ENCODE data around the gene TXK. TPM values are rescaled to one million over a fixed set of nuclear protein-coding genes. Genes with fewer than 3 reads are reported as not detected.

TXK gene
- total and polyA plus RNA-seq, 2 donors from 2014 or later, result 0.26 to 7.9 TPM

DNA sequence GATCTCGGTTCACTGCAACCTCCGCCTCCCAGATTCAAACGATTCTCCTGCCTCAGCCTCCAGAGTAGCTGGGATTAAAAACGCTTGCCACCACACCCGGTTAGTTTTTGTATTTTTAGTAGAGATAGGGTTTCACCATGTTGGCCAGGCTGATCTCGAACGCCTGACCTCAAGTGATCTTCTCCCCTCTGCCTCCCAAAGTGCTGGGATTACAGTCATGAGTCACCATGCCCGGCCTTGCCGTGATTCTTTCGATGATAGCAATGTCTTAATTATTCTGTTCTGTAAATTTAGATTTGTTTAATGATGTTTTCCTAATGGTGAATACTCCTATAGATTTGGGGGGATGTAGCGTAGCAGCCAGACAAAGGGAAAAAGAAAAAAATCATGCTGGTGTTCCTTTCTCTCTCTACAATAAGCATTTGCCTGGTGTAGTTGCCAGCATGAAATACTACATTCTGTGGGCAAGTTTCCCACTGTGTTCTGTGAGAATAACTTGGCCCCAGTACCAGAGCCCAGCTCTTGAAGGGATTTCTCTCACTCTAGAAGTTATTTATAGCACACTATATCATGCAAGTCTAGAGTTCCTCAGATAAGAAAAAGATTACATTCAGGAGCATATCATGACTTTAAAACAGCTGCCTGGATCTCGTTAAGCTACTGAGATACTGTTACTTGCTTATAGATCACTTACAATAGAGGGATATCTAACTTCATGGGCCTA lies 102.1 kb downstream of the TXK start:
- Histone ChIP-seq H3K27me3 (ENCODE audit: control insufficient read depth, insufficient read depth, low read length) (no peaks in the 10 kb centered on the region), H3K27ac (ENCODE audit: low read depth in 2 of 2, low read length in 2 of 2) (no peak overlapping the region), H3K36me3 (ENCODE audit: control insufficient read depth in 2 of 3, insufficient read depth in 3 of 3, low read length in 3 of 3) (no peaks in the 10 kb centered on the region), H3K9me3 (ENCODE audit: control insufficient read depth in 2 of 3, insufficient read depth in 1 of 3, low read length in 3 of 3) (no peaks in the 10 kb centered on the region), H3K4me3 (ENCODE audit: low read length in 3 of 3) (no peak overlapping the region), H3K4me1 (ENCODE audit: control insufficient read depth in 2 of 3, insufficient read depth in 2 of 3, low read depth in 1 of 3, low read length in 3 of 3) (no peaks in the 10 kb centered on the region), H3K9ac (ENCODE audit: low read length in 3 of 3) (no peak overlapping the region)
- no peak for TF ChIP-seq CTCF (IDR thresholded peaks at IDR 0.05; ENCODE audit: borderline replicate concordance, extremely low read depth, insufficient read depth)
- no peak for DNase-seq
- FAIRE-seq, result no peak
- intact Hi-C loops (cut with DNase I), result no loop called here

- Histone ChIP-seq H3K27me3 (ENCODE audit: control insufficient read depth, insufficient read depth, low read length) (no peaks in the 10 kb centered on the region), H3K27ac (ENCODE audit: low read depth in 2 of 2, low read length in 2 of 2) (no peak overlapping the region), H3K4me1 (ENCODE audit: control insufficient read depth in 2 of 3, insufficient read depth in 2 of 3, low read depth in 1 of 3, low read length in 3 of 3) (no peaks in the 10 kb centered on the region), H3K9ac (ENCODE audit: low read length in 3 of 3) (no peak overlapping the region), H3K9me3 (ENCODE audit: control insufficient read depth in 2 of 3, insufficient read depth in 1 of 3, low read length in 3 of 3) (no peaks in the 10 kb centered on the region), H3K4me3 (ENCODE audit: low read length in 3 of 3) (no peak overlapping the region), H3K36me3 (ENCODE audit: control insufficient read depth in 2 of 3, insufficient read depth in 3 of 3, low read length in 3 of 3) (no peaks in the 10 kb centered on the region)
- TF ChIP-seq CTCF (IDR thresholded peaks at IDR 0.05; ENCODE audit: borderline replicate concordance, extremely low read depth, insufficient read depth), result no peak
- no peak for FAIRE-seq
- intact Hi-C loops (cut with DNase I), result no loop called here
- no peak for DNase-seq
These were observed 103.6 kb downstream of the TXK start for GRCh38 chr4:48030470-48030869.

- Histone ChIP-seq H3K27me3 (ENCODE audit: control insufficient read depth, insufficient read depth, low read length) (no peaks in the 10 kb centered on the region), H3K4me1 (ENCODE audit: control insufficient read depth in 2 of 3, insufficient read depth in 2 of 3, low read depth in 1 of 3, low read length in 3 of 3) (no peaks in the 10 kb centered on the region), H3K4me3 (ENCODE audit: low read length in 3 of 3) (no peak overlapping the region), H3K9me3 (ENCODE audit: control insufficient read depth in 2 of 3, insufficient read depth in 1 of 3, low read length in 3 of 3) (no peaks in the 10 kb centered on the region), H3K36me3 (ENCODE audit: control insufficient read depth in 2 of 3, insufficient read depth in 3 of 3, low read length in 3 of 3) (no peaks in the 10 kb centered on the region), H3K9ac (ENCODE audit: low read length in 3 of 3) (no peak overlapping the region), H3K27ac (ENCODE audit: low read depth in 2 of 2, low read length in 2 of 2) (no peak overlapping the region)
- intact Hi-C loops (cut with DNase I), result no loop called here
- TF ChIP-seq CTCF (IDR thresholded peaks at IDR 0.05; ENCODE audit: borderline replicate concordance, extremely low read depth, insufficient read depth), result no peak
- DNase-seq (no peak), FAIRE-seq (no peak)
These were observed 105.4 kb downstream of the TXK start for GRCh38 chr4:48028696-48029095.

GRCh38 chr4:48027653-48028052 lies 106.4 kb downstream of the TXK start:
- no peak for FAIRE-seq

More at GRCh38 chr4:48027653-48028052, 106.4 kb downstream of the TXK start:
- no peak for TF ChIP-seq CTCF (IDR thresholded peaks at IDR 0.05; ENCODE audit: borderline replicate concordance, extremely low read depth, insufficient read depth)
- H3K4me3 ChIP-seq (ENCODE audit: low read length in 3 of 3), result no peak overlapping the region
- intact Hi-C loops (cut with DNase I), result no loop called here
- no peaks in the 10 kb centered on the region for H3K36me3 ChIP-seq (ENCODE audit: control insufficient read depth in 2 of 3, insufficient read depth in 3 of 3, low read length in 3 of 3)
- no peaks in the 10 kb centered on the region for H3K27me3 ChIP-seq (ENCODE audit: control insufficient read depth, insufficient read depth, low read length)
- no peaks in the 10 kb centered on the region for H3K9me3 ChIP-seq (ENCODE audit: control insufficient read depth in 2 of 3, insufficient read depth in 1 of 3, low read length in 3 of 3)
- no peak overlapping the region for H3K9ac ChIP-seq (ENCODE audit: low read length in 3 of 3)
- no peaks in the 10 kb centered on the region for H3K4me1 ChIP-seq (ENCODE audit: control insufficient read depth in 2 of 3, insufficient read depth in 2 of 3, low read depth in 1 of 3, low read length in 3 of 3)
- no peak for DNase-seq
- H3K27ac ChIP-seq (ENCODE audit: low read depth in 2 of 2, low read length in 2 of 2), result no peak overlapping the region

Data from kidney (tissue), 14 donors.